Amniotic stem cell (primary cell): ENCODE data around the gene CNKSR3.

ENCODE experiments used
- DNase-seq: peaks from one replicate; lab custom pipeline; 2025; lab: John Stamatoyannopoulos, UW

CNKSR3 gene

GRCh38 chr6:154502553-154502952 lies 7.9 kb downstream of the CNKSR3 start:
- DNase-seq = no peak

GRCh38 chr6:154501578-154501868 lies 9.0 kb downstream of the CNKSR3 start:
- no peak for DNase-seq

- DNase-seq = no peak
Measured at GRCh38 chr6:154500769-154501577, 9.5 kb downstream of the CNKSR3 start.

GRCh38 chr6:154499855-154500589 lies 10.5 kb downstream of the CNKSR3 start:
- no peak for DNase-seq

GRCh38 chr6:154498340-154498934 lies 12.0 kb downstream of the CNKSR3 start:
- no peak for DNase-seq

- DNase-seq = no peak
Measured at GRCh38 chr6:154496793-154497517, 13.5 kb downstream of the CNKSR3 start.

GRCh38 chr6:154496186-154496585 lies 14.3 kb downstream of the CNKSR3 start:
- DNase-seq = no peak

GRCh38 chr6:154494592-154495311 lies 15.7 kb downstream of the CNKSR3 start:
- DNase-seq = no peak

- DNase-seq = no peak
Measured at GRCh38 chr6:154491567-154492470, 18.7 kb downstream of the CNKSR3 start.

- DNase-seq = no peak
Measured at GRCh38 chr6:154489822-154490221, 20.7 kb downstream of the CNKSR3 start.

- DNase-seq = no peak
Measured at GRCh38 chr6:154488802-154489437, 21.6 kb downstream of the CNKSR3 start.

GRCh38 chr6:154488248-154488593 lies 22.3 kb downstream of the CNKSR3 start:
- no peak for DNase-seq

- DNase-seq = no peak
Measured at GRCh38 chr6:154487367-154488247, 22.9 kb downstream of the CNKSR3 start.

- DNase-seq = no peak
Measured at GRCh38 chr6:154485815-154486214, 24.7 kb downstream of the CNKSR3 start.

- DNase-seq = no peak
Measured at GRCh38 chr6:154484942-154485341, 25.5 kb downstream of the CNKSR3 start.

- no peak for DNase-seq
Measured at GRCh38 chr6:154482858-154483257, 27.6 kb downstream of the CNKSR3 start.

- DNase-seq = no peak
Measured at GRCh38 chr6:154481521-154482013, 28.9 kb downstream of the CNKSR3 start.

- no peak for DNase-seq
Measured at GRCh38 chr6:154479771-154480639, 30.5 kb downstream of the CNKSR3 start.
